PC-3 (cell line): Measurements from ENCODE around the gene WHRN.

ENCODE experiments used
- EZH2 ChIP-seq: fragments of 300-600 bp; sonication (generic); IDR thresholded peaks from one replicate; pipeline ENCODE4 v1.6.1; 2017; ENCODE audit warnings: antibody characterized with exemption, mild to moderate bottlenecking, low read length; ENCODE audit not compliant: unreplicated experiment
- TF ChIP-seq, protein P1 (sequence below): fragments of 300-600 bp; sonication (generic); conservative IDR thresholded peaks from 2 replicates; pipeline ENCODE4 v1.5.1; 2017; ENCODE audit warnings: antibody characterized with exemption, low read depth, mild to moderate bottlenecking, low read length

GRCh38 chr9:114493521-114494184, 11.6 kb downstream of the WHRN start:
- TF ChIP-seq EZH2, result no peak
- TF ChIP-seq, protein P1, sequence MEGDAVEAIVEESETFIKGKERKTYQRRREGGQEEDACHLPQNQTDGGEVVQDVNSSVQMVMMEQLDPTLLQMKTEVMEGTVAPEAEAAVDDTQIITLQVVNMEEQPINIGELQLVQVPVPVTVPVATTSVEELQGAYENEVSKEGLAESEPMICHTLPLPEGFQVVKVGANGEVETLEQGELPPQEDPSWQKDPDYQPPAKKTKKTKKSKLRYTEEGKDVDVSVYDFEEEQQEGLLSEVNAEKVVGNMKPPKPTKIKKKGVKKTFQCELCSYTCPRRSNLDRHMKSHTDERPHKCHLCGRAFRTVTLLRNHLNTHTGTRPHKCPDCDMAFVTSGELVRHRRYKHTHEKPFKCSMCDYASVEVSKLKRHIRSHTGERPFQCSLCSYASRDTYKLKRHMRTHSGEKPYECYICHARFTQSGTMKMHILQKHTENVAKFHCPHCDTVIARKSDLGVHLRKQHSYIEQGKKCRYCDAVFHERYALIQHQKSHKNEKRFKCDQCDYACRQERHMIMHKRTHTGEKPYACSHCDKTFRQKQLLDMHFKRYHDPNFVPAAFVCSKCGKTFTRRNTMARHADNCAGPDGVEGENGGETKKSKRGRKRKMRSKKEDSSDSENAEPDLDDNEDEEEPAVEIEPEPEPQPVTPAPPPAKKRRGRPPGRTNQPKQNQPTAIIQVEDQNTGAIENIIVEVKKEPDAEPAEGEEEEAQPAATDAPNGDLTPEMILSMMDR, result no peak
